ENCODE measurements around the gene OGDH. TPM values are rescaled to one million over a fixed set of nuclear protein-coding genes. Genes with fewer than 3 reads are reported as not detected.

The OGDH gene
- total and polyA plus RNA-seq, 4 donors, result 10.8 to 71.2 (median 41.2) TPM

DNA sequence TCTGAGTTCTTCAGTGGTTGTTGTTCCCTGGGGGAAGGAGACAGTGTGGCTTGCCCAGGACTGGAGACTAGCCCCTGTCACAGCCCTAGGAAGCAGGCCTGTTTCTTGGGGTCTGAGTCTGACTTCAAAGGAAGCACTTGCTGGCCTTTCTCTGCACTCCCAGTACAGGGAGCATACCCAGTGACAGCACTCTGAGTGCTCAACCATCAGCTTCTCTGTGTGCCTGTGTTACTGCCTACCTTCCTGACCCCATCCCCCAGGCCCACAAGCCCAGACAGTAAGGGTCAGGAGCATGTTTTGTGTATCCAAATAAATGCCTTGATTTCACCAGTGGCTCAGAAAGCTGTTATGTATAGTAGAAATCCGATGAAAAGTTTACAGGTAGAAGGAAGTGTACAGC is 48.9 kb downstream of the OGDH start (continued):
- TF ChIP-seq, protein P1, sequence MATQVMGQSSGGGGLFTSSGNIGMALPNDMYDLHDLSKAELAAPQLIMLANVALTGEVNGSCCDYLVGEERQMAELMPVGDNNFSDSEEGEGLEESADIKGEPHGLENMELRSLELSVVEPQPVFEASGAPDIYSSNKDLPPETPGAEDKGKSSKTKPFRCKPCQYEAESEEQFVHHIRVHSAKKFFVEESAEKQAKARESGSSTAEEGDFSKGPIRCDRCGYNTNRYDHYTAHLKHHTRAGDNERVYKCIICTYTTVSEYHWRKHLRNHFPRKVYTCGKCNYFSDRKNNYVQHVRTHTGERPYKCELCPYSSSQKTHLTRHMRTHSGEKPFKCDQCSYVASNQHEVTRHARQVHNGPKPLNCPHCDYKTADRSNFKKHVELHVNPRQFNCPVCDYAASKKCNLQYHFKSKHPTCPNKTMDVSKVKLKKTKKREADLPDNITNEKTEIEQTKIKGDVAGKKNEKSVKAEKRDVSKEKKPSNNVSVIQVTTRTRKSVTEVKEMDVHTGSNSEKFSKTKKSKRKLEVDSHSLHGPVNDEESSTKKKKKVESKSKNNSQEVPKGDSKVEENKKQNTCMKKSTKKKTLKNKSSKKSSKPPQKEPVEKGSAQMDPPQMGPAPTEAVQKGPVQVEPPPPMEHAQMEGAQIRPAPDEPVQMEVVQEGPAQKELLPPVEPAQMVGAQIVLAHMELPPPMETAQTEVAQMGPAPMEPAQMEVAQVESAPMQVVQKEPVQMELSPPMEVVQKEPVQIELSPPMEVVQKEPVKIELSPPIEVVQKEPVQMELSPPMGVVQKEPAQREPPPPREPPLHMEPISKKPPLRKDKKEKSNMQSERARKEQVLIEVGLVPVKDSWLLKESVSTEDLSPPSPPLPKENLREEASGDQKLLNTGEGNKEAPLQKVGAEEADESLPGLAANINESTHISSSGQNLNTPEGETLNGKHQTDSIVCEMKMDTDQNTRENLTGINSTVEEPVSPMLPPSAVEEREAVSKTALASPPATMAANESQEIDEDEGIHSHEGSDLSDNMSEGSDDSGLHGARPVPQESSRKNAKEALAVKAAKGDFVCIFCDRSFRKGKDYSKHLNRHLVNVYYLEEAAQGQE (IDR thresholded peaks at IDR 0.05), result no peak
- TF ChIP-seq JUND (IDR thresholded peaks at IDR 0.05) (no peak), HNF4A (conservative IDR thresholded peaks at IDR 0.05) (no peak), MAX (IDR thresholded peaks at IDR 0.05) (no peak), RAD21 (IDR thresholded peaks at IDR 0.05) (no peak), HNF4G (IDR thresholded peaks at IDR 0.05) (no peak), SP1 (IDR thresholded peaks at IDR 0.05) (no peak), RXRA (IDR thresholded peaks at IDR 0.05) (no peak), GABPA (IDR thresholded peaks at IDR 0.05 in 1 of 2, conservative IDR thresholded peaks at IDR 0.05 in 1 of 2) (no peak)

DNA sequence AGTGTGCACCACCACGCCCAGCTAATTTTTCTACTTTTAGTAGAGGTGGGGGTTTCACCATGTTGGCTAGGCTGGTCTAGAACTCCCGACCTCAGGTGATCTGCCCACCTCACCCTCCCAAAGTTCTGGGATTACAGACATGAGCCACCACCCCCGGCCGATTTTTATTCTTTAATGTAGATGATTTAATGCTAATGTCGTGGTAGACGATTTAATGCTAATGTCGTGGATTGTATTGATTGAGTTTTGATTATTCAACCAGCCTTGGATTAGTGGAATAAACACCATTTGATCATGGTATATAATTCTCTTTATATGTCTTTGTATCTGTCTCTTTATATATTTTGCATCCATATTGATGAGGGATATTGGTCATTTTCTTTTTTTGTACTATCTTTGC is 52.6 kb downstream of the OGDH start:
- no peak overlapping the region for H3K9ac ChIP-seq (ENCODE audit: low read depth in 1 of 2, low read length in 2 of 2)
- peaks cover 0 to 7% (median 2%) of the 10 kb centered on the region in 4 donors for H3K9me3 ChIP-seq (ENCODE audit: control insufficient read depth in 4 of 4, low read length in 3 of 4)
- H3K36me3 ChIP-seq (ENCODE audit: control insufficient read depth in 4 of 4, insufficient read depth in 3 of 4, low read depth in 1 of 4, low read length in 3 of 4), result peaks cover 0 to 18% (median 10%) of the 10 kb centered on the region in 4 donors
- no peak for DNase-seq (ENCODE audit: low spot score)
- TF ChIP-seq, protein P2, sequence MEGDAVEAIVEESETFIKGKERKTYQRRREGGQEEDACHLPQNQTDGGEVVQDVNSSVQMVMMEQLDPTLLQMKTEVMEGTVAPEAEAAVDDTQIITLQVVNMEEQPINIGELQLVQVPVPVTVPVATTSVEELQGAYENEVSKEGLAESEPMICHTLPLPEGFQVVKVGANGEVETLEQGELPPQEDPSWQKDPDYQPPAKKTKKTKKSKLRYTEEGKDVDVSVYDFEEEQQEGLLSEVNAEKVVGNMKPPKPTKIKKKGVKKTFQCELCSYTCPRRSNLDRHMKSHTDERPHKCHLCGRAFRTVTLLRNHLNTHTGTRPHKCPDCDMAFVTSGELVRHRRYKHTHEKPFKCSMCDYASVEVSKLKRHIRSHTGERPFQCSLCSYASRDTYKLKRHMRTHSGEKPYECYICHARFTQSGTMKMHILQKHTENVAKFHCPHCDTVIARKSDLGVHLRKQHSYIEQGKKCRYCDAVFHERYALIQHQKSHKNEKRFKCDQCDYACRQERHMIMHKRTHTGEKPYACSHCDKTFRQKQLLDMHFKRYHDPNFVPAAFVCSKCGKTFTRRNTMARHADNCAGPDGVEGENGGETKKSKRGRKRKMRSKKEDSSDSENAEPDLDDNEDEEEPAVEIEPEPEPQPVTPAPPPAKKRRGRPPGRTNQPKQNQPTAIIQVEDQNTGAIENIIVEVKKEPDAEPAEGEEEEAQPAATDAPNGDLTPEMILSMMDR (IDR thresholded peaks at IDR 0.05; ENCODE audit: low read depth, low read length, missing input control), result no peak
- no peak for TF ChIP-seq RXRA (IDR thresholded peaks at IDR 0.05)
- no peak for TF ChIP-seq YY1 (IDR thresholded peaks at IDR 0.05)
- no peak for TF ChIP-seq GABPA (IDR thresholded peaks at IDR 0.05 in 1 of 2, conservative IDR thresholded peaks at IDR 0.05 in 1 of 2)
- TF ChIP-seq HNF4G (IDR thresholded peaks at IDR 0.05), result no peak
- no peak for TF ChIP-seq NR2F2 (IDR thresholded peaks at IDR 0.05)
- TF ChIP-seq, protein P3, sequence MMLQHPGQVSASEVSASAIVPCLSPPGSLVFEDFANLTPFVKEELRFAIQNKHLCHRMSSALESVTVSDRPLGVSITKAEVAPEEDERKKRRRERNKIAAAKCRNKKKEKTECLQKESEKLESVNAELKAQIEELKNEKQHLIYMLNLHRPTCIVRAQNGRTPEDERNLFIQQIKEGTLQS (IDR thresholded peaks at IDR 0.05), result no peak
- TF ChIP-seq RAD21 (IDR thresholded peaks at IDR 0.05), result no peak
- no peak for TF ChIP-seq TAF1 (conservative IDR thresholded peaks at IDR 0.05)
- TF ChIP-seq, protein P1 (IDR thresholded peaks at IDR 0.05), result no peak
- no peak for TF ChIP-seq JUND (IDR thresholded peaks at IDR 0.05)
- TF ChIP-seq MAX (IDR thresholded peaks at IDR 0.05), result no peak
- TF ChIP-seq SP1 (IDR thresholded peaks at IDR 0.05), result no peak
- no peak for TF ChIP-seq ZBTB33 (IDR thresholded peaks at IDR 0.05)
- TF ChIP-seq FOXA1 (IDR thresholded peaks at IDR 0.05), result no peak
- no peak for TF ChIP-seq HNF4A (conservative IDR thresholded peaks at IDR 0.05)
- TF ChIP-seq EGR1 (IDR thresholded peaks at IDR 0.05; ENCODE audit: low read depth in 2 of 2), result no peak
- no peak for TF ChIP-seq FOXA2 (IDR thresholded peaks at IDR 0.05)
- H3K4me1 ChIP-seq (ENCODE audit: control insufficient read depth in 4 of 4, insufficient read depth in 4 of 4, low read length in 3 of 4), result no peaks in the 10 kb centered on the region
- 97% methylated on average over 7 of the region's 7 CpGs for WGBS
- H3K27ac ChIP-seq (ENCODE audit: low read depth in 1 of 2, low read length in 2 of 2), result no peak overlapping the region
- H3K4me3 ChIP-seq (ENCODE audit: low read depth in 1 of 3, low read length in 3 of 3), result no peak overlapping the region
- no peaks in the 10 kb centered on the region for H3K27me3 ChIP-seq (ENCODE audit: control insufficient read depth in 4 of 4, insufficient read depth in 4 of 4, low read length in 3 of 4)
